ENCODE data around the gene TRIM2. TPM values are rescaled to one million over a fixed set of nuclear protein-coding genes. Genes with fewer than 3 reads are reported as not detected.

TRIM2 gene
- total RNA-seq, 2 experiments from 2014 or later, result 0.10 to 0.20 TPM

DNA sequence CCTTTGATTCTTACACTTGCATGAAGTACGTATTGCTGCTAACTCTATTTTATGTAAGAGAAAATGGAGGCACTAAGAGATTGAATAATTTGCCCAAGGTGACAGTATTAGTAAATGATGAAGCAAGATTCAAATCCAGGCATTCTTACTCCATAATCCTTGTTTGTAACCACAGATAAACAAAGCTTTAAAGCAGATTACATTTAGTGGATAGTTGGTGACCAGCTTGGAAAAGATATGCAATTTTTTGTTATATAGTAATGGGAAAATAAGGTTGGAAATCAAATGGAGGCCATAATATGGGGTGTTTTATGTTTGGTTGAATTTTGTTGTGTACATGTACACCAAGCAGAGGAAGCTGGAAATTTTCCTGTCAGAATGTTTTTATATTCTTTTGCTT lies 171.1 kb downstream of the TRIM2 start:
- CTCF ChIA-PET, result interaction anchor here (0.6 to 1.6 kb wide), 3 partner anchors 11 to 1247 kb away, joined by 3 read pairs; no protein-coding TSS in a partner anchor

DNA sequence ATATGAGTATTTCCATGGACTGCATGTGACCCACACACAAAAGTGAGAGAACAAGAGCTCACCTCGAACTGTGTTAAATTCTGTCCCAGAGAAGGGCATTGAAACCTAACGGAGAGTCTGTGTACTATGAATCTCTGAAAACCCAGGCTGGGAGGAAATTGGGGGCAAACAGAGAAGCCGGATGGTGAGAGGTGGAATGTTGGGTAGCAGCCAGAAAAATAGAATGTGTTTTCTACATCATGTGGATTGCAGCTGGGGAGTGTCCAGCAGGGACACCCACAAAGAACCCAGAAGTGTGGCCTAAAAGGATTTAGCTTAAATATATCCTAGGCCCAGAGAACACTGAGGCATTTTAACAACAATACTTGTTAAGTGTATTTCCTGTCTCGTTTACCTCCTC lies 178.9 kb downstream of the TRIM2 start:
- Mint-ChIP-seq H3K36me3 (ENCODE audit: low read depth) (peaks cover 12% of the 10 kb centered on the region), H3K4me1 (no peaks in the 10 kb centered on the region), H3K27ac (no peak overlapping the region), H3K4me3 (no peak overlapping the region), H3K9me3 (no peaks in the 10 kb centered on the region), H3K27me3 (no peaks in the 10 kb centered on the region)
- CTCF ChIA-PET, result no interaction called here
- POLR2A ChIA-PET, result no interaction called here
- DNase-seq, result no peak

More for the DNA sequence above, 171.1 kb downstream of the TRIM2 start:
- H3K27me3 Mint-ChIP-seq, result no peaks in the 10 kb centered on the region
- peaks cover 30% of the 10 kb centered on the region for H3K36me3 Mint-ChIP-seq (ENCODE audit: low read depth)
- peaks cover 7% of the 10 kb centered on the region for H3K4me1 Mint-ChIP-seq
- no peak overlapping the region for H3K4me3 Mint-ChIP-seq
- no peak overlapping the region for H3K27ac Mint-ChIP-seq
- no peak for DNase-seq
- POLR2A ChIA-PET, result no interaction called here
- H3K9me3 Mint-ChIP-seq, result peaks cover 5% of the 10 kb centered on the region

DNA sequence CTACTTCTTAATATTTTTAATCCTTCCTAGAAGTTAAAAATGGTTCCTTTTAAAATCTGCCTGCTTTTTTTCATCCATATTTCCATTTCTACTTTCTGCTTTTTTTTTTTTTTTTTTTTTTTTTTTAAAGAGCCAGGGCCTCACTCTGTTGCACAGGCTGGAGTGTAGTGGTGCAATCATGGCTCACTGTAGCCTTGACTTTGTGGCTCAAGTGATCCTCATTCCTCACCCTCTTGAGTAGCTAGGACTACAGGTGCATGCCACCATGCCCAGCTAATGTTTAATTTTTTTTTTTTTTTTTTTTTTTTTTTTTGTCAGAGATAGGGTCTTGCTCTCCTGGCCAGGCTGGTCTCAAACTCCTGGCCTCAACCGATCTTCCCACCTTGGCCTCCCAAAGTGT lies 179.9 kb downstream of the TRIM2 start:
- H3K27ac Mint-ChIP-seq, result no peak overlapping the region
- H3K36me3 Mint-ChIP-seq (ENCODE audit: low read depth), result peaks cover 12% of the 10 kb centered on the region
- ChIA-PET POLR2A (no interaction called here), CTCF (no interaction called here)
- no peaks in the 10 kb centered on the region for H3K27me3 Mint-ChIP-seq
- no peaks in the 10 kb centered on the region for H3K9me3 Mint-ChIP-seq
- H3K4me3 Mint-ChIP-seq, result no peak overlapping the region
- no peaks in the 10 kb centered on the region for H3K4me1 Mint-ChIP-seq
- no peak for DNase-seq

DNA sequence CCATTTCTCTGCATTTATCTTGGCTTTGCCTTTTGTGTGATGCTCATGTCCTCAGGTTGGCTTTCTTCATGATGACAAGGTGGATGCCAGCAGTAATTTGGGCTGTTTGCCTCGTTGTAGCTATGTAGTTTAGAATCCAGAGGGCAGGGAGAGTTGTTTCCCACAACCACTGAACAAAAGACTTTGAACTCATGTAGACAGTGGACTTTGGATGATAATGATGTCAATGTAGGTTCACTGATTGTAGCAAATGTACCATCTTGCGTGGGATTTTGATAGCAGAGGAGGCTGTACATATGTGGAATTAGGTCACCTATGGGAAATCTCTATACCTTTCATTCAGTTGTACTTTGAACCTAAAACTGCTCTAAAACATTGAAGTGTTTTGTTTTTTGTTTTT lies 181.5 kb downstream of the TRIM2 start:
- no peak for DNase-seq

DNA sequence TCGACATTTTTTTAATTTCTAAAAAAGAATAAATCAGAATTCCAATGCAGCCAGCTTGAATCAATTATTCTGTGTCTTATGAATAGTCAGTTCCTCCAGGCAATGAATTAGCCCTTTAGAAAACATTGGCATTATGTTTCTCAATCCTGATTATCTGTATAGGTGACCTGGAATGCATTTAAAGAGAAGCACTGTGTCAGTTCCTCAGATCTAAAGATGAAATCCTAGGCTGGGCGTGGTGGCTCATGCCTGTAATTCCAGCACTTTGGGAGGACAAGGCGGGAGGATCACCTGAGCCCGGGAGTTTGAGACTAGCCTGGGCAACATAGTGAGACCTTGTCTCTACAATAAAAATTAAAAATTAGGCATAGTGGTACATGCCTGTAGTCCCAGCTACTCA lies 183.7 kb downstream of the TRIM2 start:
- CTCF ChIA-PET, result no interaction called here
- no peak overlapping the region for H3K27ac Mint-ChIP-seq

More for the DNA sequence above, 181.5 kb downstream of the TRIM2 start:
- Mint-ChIP-seq H3K36me3 (ENCODE audit: low read depth) (peaks cover 12% of the 10 kb centered on the region), H3K9me3 (no peaks in the 10 kb centered on the region), H3K27me3 (no peaks in the 10 kb centered on the region), H3K27ac (no peak overlapping the region), H3K4me1 (no peaks in the 10 kb centered on the region), H3K4me3 (no peak overlapping the region)
- ChIA-PET POLR2A (no interaction called here), CTCF (no interaction called here)

More for the DNA sequence above, 183.7 kb downstream of the TRIM2 start:
- DNase-seq, result no peak
- peaks cover 19% of the 10 kb centered on the region for H3K36me3 Mint-ChIP-seq (ENCODE audit: low read depth)
- no peaks in the 10 kb centered on the region for H3K9me3 Mint-ChIP-seq
- H3K4me3 Mint-ChIP-seq, result no peak overlapping the region
- no peaks in the 10 kb centered on the region for H3K27me3 Mint-ChIP-seq
- POLR2A ChIA-PET, result no interaction called here
- H3K4me1 Mint-ChIP-seq, result no peaks in the 10 kb centered on the region

Other genes starting within 250 kb of the TRIM2 start
- 10 to 100 TPM; 20.8 to 21.7 TPM for gene MND1, start 140.2 kb downstream of the TRIM2 start, total RNA-seq

Measured in activated CD4-positive, alpha-beta memory T cell treated with anti-CD3 and anti-CD28 coated beads, Interleukin-2, amount 10 ng/mL, durations not matched to agents 7 days and 5 days (primary cell).